ENCODE data around the gene MEF2B.
"Not testable (repeated sequence)": the region's sequence is repeated elsewhere in the genome, so short reads cannot be mapped to it uniquely, and the experiment has no call there.

The MEF2B gene

GRCh38 chr19:19192910-19193423, 22.9 kb upstream of the MEF2B start:
- DNase-seq = no peak

GRCh38 chr19:19192078-19192882, 22.2 kb upstream of the MEF2B start, which contains the start of the genes BORCS8 and RFXANK:
BORCS8 (minus strand) TSS chr19:19192152; CDS start chr19:19192117, 35 bp downstream.
RFXANK (plus strand) TSS chr19:19192258; CDS start chr19:19193947, 1,689 bp downstream.
- peak; percentile 100 for DNase-seq

GRCh38 chr19:19191768-19192077, 21.7 kb upstream of the MEF2B start:
- DNase-seq = no peak

GRCh38 chr19:19186742-19187141, 16.7 kb upstream of the MEF2B start:
- DNase-seq = no peak

GRCh38 chr19:19185853-19186740, 16.0 kb upstream of the MEF2B start:
- peak; percentile 21 for DNase-seq

- DNase-seq = no peak
These were observed 11.5 kb upstream of the MEF2B start for GRCh38 chr19:19181488-19181998.

GRCh38 chr19:19179548-19180441, 9.7 kb upstream of the MEF2B start:
- no peak for DNase-seq

- no peak for DNase-seq
These were observed 6.9 kb upstream of the MEF2B start for GRCh38 chr19:19176950-19177349.

GRCh38 chr19:19173243-19173642, 3.2 kb upstream of the MEF2B start:
- DNase-seq = not testable (repeated sequence)

GRCh38 chr19:19171821-19172532, 1.9 kb upstream of the MEF2B start:
- DNase-seq = peak; percentile 81

- DNase-seq = peak; percentile 18
These were observed 1.0 kb upstream of the MEF2B start for GRCh38 chr19:19170873-19171672.

- DNase-seq = no peak
These were observed 619 bp downstream of the MEF2B start for GRCh38 chr19:19169236-19170052.

- DNase-seq = no peak
These were observed 2.5 kb downstream of the MEF2B start for GRCh38 chr19:19167612-19168011.

- no peak for DNase-seq
These were observed 4.7 kb downstream of the MEF2B start for GRCh38 chr19:19165396-19165795.

- DNase-seq = no peak
These were observed 7.6 kb downstream of the MEF2B start for GRCh38 chr19:19162495-19162894.

- DNase-seq = no peak
These were observed 9.5 kb downstream of the MEF2B start for GRCh38 chr19:19160461-19161035.

GRCh38 chr19:19159534-19159933, 10.5 kb downstream of the MEF2B start:
- no peak for DNase-seq

- DNase-seq = no peak
These were observed 12.3 kb downstream of the MEF2B start for GRCh38 chr19:19157808-19158207.
